ENCODE measurements around the gene CDKN1C. TPM values are rescaled to one million over a fixed set of nuclear protein-coding genes. Genes with fewer than 3 reads are reported as not detected.

Gene CDKN1C
- polyA plus RNA-seq, 1 of the 3 experiments (the other 2 are of a cell fraction): 1.6 TPM

GRCh38 chr11:2911088-2911784 lies 25.7 kb upstream of the CDKN1C start:
- no peak overlapping the region for H3K4me2 ChIP-seq
- peaks cover 17 to 25% of the 10 kb centered on the region in 2 experiments; a peak in 3 of 4 replicates for H3K4me1 ChIP-seq (ENCODE audit: control insufficient read depth in 1 of 2, insufficient read depth in 2 of 2, low read depth in 1 of 2, low read length in 1 of 2)
- H3K4me3 ChIP-seq (ENCODE audit: low read depth in 2 of 2, low read length in 1 of 2): no peak overlapping the region
- H3K27ac ChIP-seq (ENCODE audit: low read depth in 2 of 2, low read length in 1 of 2): no peak overlapping the region
- no peaks in the 10 kb centered on the region for H4K20me1 ChIP-seq (ENCODE audit: insufficient read depth)
- no peaks in the 10 kb centered on the region for H3F3A ChIP-seq (replicated peaks; ENCODE audit: insufficient read depth)
- no peaks in the 10 kb centered on the region for H3K79me2 ChIP-seq (ENCODE audit: insufficient read depth)
- no peak for TF ChIP-seq NFIC (IDR thresholded peaks at IDR 0.05; ENCODE audit: borderline replicate concordance)
- TF ChIP-seq RAD21 (IDR thresholded peaks at IDR 0.05; ENCODE audit: low read length): no peak
- no peak for TF ChIP-seq POLR2AphosphoS5 (IDR thresholded peaks at IDR 0.05; ENCODE audit: low read depth, low read length)
- TF ChIP-seq TAF1 (IDR thresholded peaks at IDR 0.05; ENCODE audit: borderline replicate concordance, low read depth, low read length): no peak
- no peak for TF ChIP-seq TEAD4 (IDR thresholded peaks at IDR 0.05; ENCODE audit: borderline replicate concordance, insufficient read depth)
- no peak for TF ChIP-seq GATA2 (CRISPR knock-in tag; IDR thresholded peaks at IDR 0.05)
- TF ChIP-seq ELF1 (IDR thresholded peaks at IDR 0.05): no peak
- TF ChIP-seq CTCF (IDR thresholded peaks at IDR 0.05): no peak
- TF ChIP-seq TCF12 (IDR thresholded peaks at IDR 0.05): no peak
- TF ChIP-seq EZH2phosphoT487 (IDR thresholded peaks at IDR 0.05; ENCODE audit: borderline replicate concordance, low read depth): no peak
- no peak for TF ChIP-seq FOSL2 (IDR thresholded peaks at IDR 0.05; ENCODE audit: borderline replicate concordance, low read depth)
- no peaks in the 10 kb centered on the region for H3K9me2 ChIP-seq
- H3K36me3 ChIP-seq (replicated peaks in 1 of 2; ENCODE audit: control insufficient read depth in 1 of 2, insufficient read depth in 2 of 2, low read length in 1 of 2): no peaks in the 10 kb centered on the region
- POLR2A ChIA-PET: no interaction called here
- CTCF ChIA-PET: interaction anchor here (1.5 to 2.2 kb wide), 4 partner anchors 19 to 380 kb away, joined by 5 to 10 read pairs (median 8); no protein-coding TSS in a partner anchor
- H2AFZ ChIP-seq (ENCODE audit: low read depth): no peak overlapping the region
- H3K27me3 ChIP-seq (ENCODE audit: insufficient read depth): no peaks in the 10 kb centered on the region
- H3K9me3 ChIP-seq: no peaks in the 10 kb centered on the region
- 92% methylated on average over 5 of the region's 18 CpGs for WGBS (ENCODE audit: low lambda C conversion rate)
- peak; percentile 41 for DNase-seq
- no peak overlapping the region for H3K9ac ChIP-seq

- no peak overlapping the region for H3K4me3 ChIP-seq (ENCODE audit: low read depth in 2 of 2, low read length in 1 of 2)
- H3K79me2 ChIP-seq (ENCODE audit: insufficient read depth): no peaks in the 10 kb centered on the region
- no peak overlapping the region for H3K4me2 ChIP-seq
- H3F3A ChIP-seq (replicated peaks; ENCODE audit: insufficient read depth): no peaks in the 10 kb centered on the region
- no peak overlapping the region for H3K27ac ChIP-seq (ENCODE audit: low read depth in 2 of 2, low read length in 1 of 2)
- 93% methylated on average over 13 of the region's 13 CpGs for WGBS (ENCODE audit: low lambda C conversion rate)
- H4K20me1 ChIP-seq (ENCODE audit: insufficient read depth): no peaks in the 10 kb centered on the region
- H3K9me2 ChIP-seq: no peaks in the 10 kb centered on the region
- DNase-seq: no peak
- H2AFZ ChIP-seq (ENCODE audit: low read depth): no peak overlapping the region
- peaks cover 17 to 25% of the 10 kb centered on the region in 2 experiments; a peak in 3 of 4 replicates for H3K4me1 ChIP-seq (ENCODE audit: control insufficient read depth in 1 of 2, insufficient read depth in 2 of 2, low read depth in 1 of 2, low read length in 1 of 2)
- no peaks in the 10 kb centered on the region for H3K27me3 ChIP-seq (ENCODE audit: insufficient read depth)
- H3K36me3 ChIP-seq (replicated peaks in 1 of 2; ENCODE audit: control insufficient read depth in 1 of 2, insufficient read depth in 2 of 2, low read length in 1 of 2): no peaks in the 10 kb centered on the region
- POLR2A ChIA-PET: no interaction called here
- no peaks in the 10 kb centered on the region for H3K9me3 ChIP-seq
- CTCF ChIA-PET: interaction anchor here (1.7 kb wide), 1 partner anchor 20 kb away, joined by 5 read pairs; no protein-coding TSS in a partner anchor
- H3K9ac ChIP-seq: no peak overlapping the region
- TF ChIP-seq CHD2 (IDR thresholded peaks at IDR 0.05; ENCODE audit: low read length, partially characterized antibody) (no peak), SMC3 (IDR thresholded peaks at IDR 0.05; ENCODE audit: low read depth, low read length) (no peak), REST (IDR thresholded peaks at IDR 0.05; ENCODE audit: low read depth, low read length) (no peak), PBX3 (IDR thresholded peaks at IDR 0.05) (no peak), NFIC (IDR thresholded peaks at IDR 0.05; ENCODE audit: borderline replicate concordance) (no peak), MEF2A (IDR thresholded peaks at IDR 0.05; ENCODE audit: borderline replicate concordance, low read depth) (no peak), RCOR1 (IDR thresholded peaks at IDR 0.05; ENCODE audit: low read length) (no peak), JUND (IDR thresholded peaks at IDR 0.05) (no peak), IRF3 (IDR thresholded peaks at IDR 0.05; ENCODE audit: low read depth, low read length) (no peak), GATA2 (CRISPR knock-in tag; IDR thresholded peaks at IDR 0.05) (no peak), RFX5 (IDR thresholded peaks at IDR 0.05; ENCODE audit: low read length) (no peak)
Observed at GRCh38 chr11:2910401-2910955, 24.9 kb upstream of the CDKN1C start.

Data from SK-N-SH (cell line).